Caco-2 (cell line): Measurements from ENCODE around the gene ABAT. TPM values are rescaled to one million over a fixed set of nuclear protein-coding genes. Genes with fewer than 3 reads are reported as not detected.

Experiments
- BruUV-seq: library from RNA; stranded (reverse); fragments of 400-500 nt; replicated peaks from 2 replicates; lab custom pipeline; 2021; lab: Mats Ljungman, UMichigan
- CTCF ChIA-PET: fragments of 300-600 bp; sonication (Branson Sonifier 250); formaldehyde crosslinking; loops from one replicate; lab custom pipeline; 2022; ENCODE audit warnings: antibody characterized with exemption; lab: Charles Lee
- POLR2A ChIA-PET: fragments of 300-600 bp; sonication (Branson Sonifier 250); formaldehyde crosslinking; loops from one replicate; lab custom pipeline; 2022; ENCODE audit warnings: antibody characterized with exemption; lab: Charles Lee
- DNase-seq, 2 experiments: peaks; one replicate each; pipeline versions ENCODE4 v3.0.0 to v3.0.0-alpha.2; 2020 to 2022
- H3K27me3 ChIP-seq: replicated peaks from 2 replicates; pipeline ENCODE4 v1.6.0; 2011; ENCODE audit warnings: low read length; ENCODE audit not compliant: control insufficient read depth, insufficient read depth
- H3K36me3 ChIP-seq: 2 replicates; pipeline ENCODE4 v1.5.1; 2011; ENCODE audit warnings: low read length; ENCODE audit not compliant: control insufficient read depth, insufficient read depth
- H3K4me1 ChIP-seq: fragments of 250-450 bp; sonication (Bioruptor Pico); 2 replicates; pipeline ENCODE4 v1.5.1; 2020; ENCODE audit warnings: mild to moderate bottlenecking
- H3K4me3 ChIP-seq: 2 replicates; pipeline ENCODE4 v1.5.1; 2011; ENCODE audit warnings: low read depth, mild to moderate bottlenecking, control low read depth, low read length
- H3K9me3 ChIP-seq: fragments of 250-450 bp; sonication (Bioruptor Pico); 2 replicates; pipeline ENCODE4 v1.5.1; 2020; ENCODE audit warnings: mild to moderate bottlenecking, moderate library complexity
- H3K27ac Mint-ChIP-seq: one replicate; pipeline ENCODE4 v1.8.0; 2022; ENCODE audit warnings: mixed read lengths; ENCODE audit not compliant: unreplicated experiment
- H3K27me3 Mint-ChIP-seq: one replicate; pipeline ENCODE4 v1.8.0; 2022; ENCODE audit warnings: mixed read lengths; ENCODE audit not compliant: insufficient read depth, unreplicated experiment
- H3K36me3 Mint-ChIP-seq: one replicate; pipeline ENCODE4 v1.8.0; 2022; ENCODE audit warnings: mild to moderate bottlenecking, mixed read lengths; ENCODE audit not compliant: insufficient read depth, unreplicated experiment
- H3K4me1 Mint-ChIP-seq: one replicate; pipeline ENCODE4 v1.8.0; 2022; ENCODE audit warnings: low read depth, mixed read lengths; ENCODE audit not compliant: unreplicated experiment
- H3K4me3 Mint-ChIP-seq: one replicate; pipeline ENCODE4 v1.8.0; 2022; ENCODE audit warnings: mild to moderate bottlenecking, moderate library complexity, mixed read lengths; ENCODE audit not compliant: unreplicated experiment
- H3K9me3 Mint-ChIP-seq: one replicate; pipeline ENCODE4 v1.8.0; 2022; ENCODE audit warnings: mixed read lengths; ENCODE audit not compliant: unreplicated experiment
- CTCF ChIP-seq, 2 experiments: fragments of 200-600 bp in 1 of 2; IDR thresholded peaks; 1 replicate in 1 of 2; 2 replicates in 1 of 2; pipeline versions ENCODE4 v1.5.1 to v1.8.0; 2011 to 2022; ENCODE audit warnings: antibody characterized with exemption in 1 of 2, control low read depth in 1 of 2, inconsistent platforms in 1 of 2, low read depth in 1 of 2, low read length in 1 of 2, mild to moderate bottlenecking in 1 of 2, moderate library complexity in 1 of 2; ENCODE audit not compliant: insufficient read depth in 1 of 2, severe bottlenecking in 1 of 2, unreplicated experiment in 1 of 2
- intact Hi-C: fragments of 100-400 bp; cut with micrococcal nuclease; formaldehyde crosslinking; loops from one replicate; pipeline ENCODE4 v1.10.0; 2022; ENCODE audit not compliant: unreplicated experiment
- total RNA-seq: library from RNA; stranded (reverse); gene quantifications from 2 replicates; pipeline ENCODE4 v1.2.3, GENCODE V29; 2022

ABAT gene
- total RNA-seq, 1 experiment from 2014 or later, result 34.9 TPM

GRCh38 chr16:8727131-8727806, 52.9 kb downstream of the ABAT start:
- no peaks in the 10 kb centered on the region for H3K9me3 Mint-ChIP-seq
- no TSS peak for BruUV-seq

GRCh38 chr16:8727857-8728618, 53.6 kb downstream of the ABAT start:
- intact Hi-C loops, result no loop called here
- H3K4me1 ChIP-seq, result no peaks in the 10 kb centered on the region
- Mint-ChIP-seq H3K27ac (no peak overlapping the region), H3K36me3 (peaks cover 6% of the 10 kb centered on the region), H3K4me1 (no peaks in the 10 kb centered on the region), H3K27me3 (no peaks in the 10 kb centered on the region), H3K9me3 (no peaks in the 10 kb centered on the region), H3K4me3 (no peak overlapping the region)
- POLR2A ChIA-PET, result no interaction called here
- H3K27me3 ChIP-seq, result no peaks in the 10 kb centered on the region
- TF ChIP-seq CTCF (IDR thresholded peaks at IDR 0.05; ENCODE audit: insufficient read depth in 1 of 2, low read depth in 1 of 2, low read length in 1 of 2, severe bottlenecking in 1 of 2, unreplicated experiment in 1 of 2), result no peak
- no TSS peak for BruUV-seq
- DNase-seq, result no peak
- CTCF ChIA-PET, result no interaction called here
- H3K36me3 ChIP-seq, result no peaks in the 10 kb centered on the region
- H3K4me3 ChIP-seq, result no peak overlapping the region
- no peaks in the 10 kb centered on the region for H3K9me3 ChIP-seq

More at GRCh38 chr16:8727131-8727806, 52.9 kb downstream of the ABAT start:
- H3K27me3 ChIP-seq, result no peaks in the 10 kb centered on the region
- ChIA-PET CTCF (no interaction called here), POLR2A (no interaction called here)
- no peaks in the 10 kb centered on the region for H3K36me3 ChIP-seq
- intact Hi-C loops, result no loop called here
- no peak for DNase-seq
- Mint-ChIP-seq H3K4me1 (no peaks in the 10 kb centered on the region), H3K36me3 (peaks cover 9% of the 10 kb centered on the region), H3K4me3 (no peak overlapping the region), H3K27ac (no peak overlapping the region), H3K27me3 (no peaks in the 10 kb centered on the region)
- H3K9me3 ChIP-seq, result no peaks in the 10 kb centered on the region
- no peak for TF ChIP-seq CTCF (IDR thresholded peaks at IDR 0.05; ENCODE audit: insufficient read depth in 1 of 2, low read depth in 1 of 2, low read length in 1 of 2, severe bottlenecking in 1 of 2, unreplicated experiment in 1 of 2)
- H3K4me1 ChIP-seq, result no peaks in the 10 kb centered on the region
- no peak overlapping the region for H3K4me3 ChIP-seq

- Mint-ChIP-seq H3K9me3 (no peaks in the 10 kb centered on the region), H3K27ac (no peak overlapping the region), H3K36me3 (peaks cover 6% of the 10 kb centered on the region), H3K27me3 (no peaks in the 10 kb centered on the region), H3K4me1 (no peaks in the 10 kb centered on the region), H3K4me3 (no peak overlapping the region)
- no peaks in the 10 kb centered on the region for H3K9me3 ChIP-seq
- H3K4me1 ChIP-seq, result no peaks in the 10 kb centered on the region
- CTCF ChIA-PET, result no interaction called here
- no TSS peak for BruUV-seq
- H3K4me3 ChIP-seq, result no peak overlapping the region
- POLR2A ChIA-PET, result no interaction called here
- no peaks in the 10 kb centered on the region for H3K36me3 ChIP-seq
- no peak for DNase-seq
- no peaks in the 10 kb centered on the region for H3K27me3 ChIP-seq
- no peak for TF ChIP-seq CTCF (IDR thresholded peaks at IDR 0.05; ENCODE audit: insufficient read depth in 1 of 2, low read depth in 1 of 2, low read length in 1 of 2, severe bottlenecking in 1 of 2, unreplicated experiment in 1 of 2)
- intact Hi-C loops, result no loop called here
Observed at GRCh38 chr16:8729779-8730334, 55.4 kb downstream of the ABAT start.
